SK-N-SH treated with all-trans-retinoic acid at 6 μM for 48 hours (cell line): ENCODE data around the gene SHANK1.

Experiments used
- BACH2 ChIP-seq: fragments of 250-450 bp; sonication (Bioruptor Pico); IDR thresholded peaks from 2 replicates; pipeline ENCODE4 v1.9.0; 2021; ENCODE audit warnings: mild to moderate bottlenecking, borderline replicate concordance
- CSDC2 ChIP-seq: fragments of 250-450 bp; sonication (Bioruptor Pico); IDR thresholded peaks from 2 replicates; pipeline ENCODE4 v1.5.0; 2020; ENCODE audit warnings: mild to moderate bottlenecking, moderate library complexity
- ESRRG ChIP-seq: fragments of 250-450 bp; sonication (Bioruptor Pico); IDR thresholded peaks from 2 replicates; pipeline ENCODE4 v1.6.1; 2021; ENCODE audit warnings: mild to moderate bottlenecking
- ISL1 ChIP-seq: fragments of 250-450 bp; sonication (Bioruptor Pico); IDR thresholded peaks from 2 replicates; pipeline ENCODE4 v2.1.2; 2022; ENCODE audit warnings: mild to moderate bottlenecking, moderate library complexity
- OSR1 ChIP-seq: fragments of 250-450 bp; sonication (Bioruptor Pico); IDR thresholded peaks from 2 replicates; pipeline ENCODE4 v1.8.0; 2022; ENCODE audit warnings: moderate library complexity, mild to moderate bottlenecking, inconsistent platforms
- PATZ1 ChIP-seq: fragments of 250-450 bp; sonication (Bioruptor Pico); IDR thresholded peaks from 2 replicates; pipeline ENCODE4 v1.8.0; 2020; ENCODE audit warnings: mild to moderate bottlenecking, moderate library complexity, borderline replicate concordance
- POU6F1 ChIP-seq: fragments of 250-450 bp; sonication (Bioruptor Pico); IDR thresholded peaks from 2 replicates; pipeline ENCODE4 v1.8.0; 2021; ENCODE audit warnings: low read depth, mild to moderate bottlenecking, moderate library complexity, borderline replicate concordance
- PPARA ChIP-seq: fragments of 250-450 bp; sonication (Bioruptor Pico); IDR thresholded peaks from 2 replicates; pipeline ENCODE4 v1.5.0; 2020; ENCODE audit warnings: mild to moderate bottlenecking, borderline replicate concordance
- RARB ChIP-seq: fragments of 250-450 bp; sonication (Bioruptor Pico); IDR thresholded peaks from 2 replicates; pipeline ENCODE4 v1.8.0; 2021; ENCODE audit warnings: mild to moderate bottlenecking, moderate library complexity
- TOX ChIP-seq: fragments of 250-450 bp; sonication (Bioruptor Pico); IDR thresholded peaks from 2 replicates; pipeline ENCODE4 v1.8.0; 2021; ENCODE audit warnings: mild to moderate bottlenecking, moderate library complexity, borderline replicate concordance
- ZC3H10 ChIP-seq: fragments of 250-450 bp; sonication (Bioruptor Pico); IDR thresholded peaks from 2 replicates; pipeline ENCODE4 v1.5.1; 2021; ENCODE audit warnings: mild to moderate bottlenecking, moderate library complexity
- ZFP3 ChIP-seq: fragments of 250-450 bp; sonication (Bioruptor Pico); IDR thresholded peaks from 2 replicates; pipeline ENCODE4 v1.5.0; 2020; ENCODE audit warnings: mild to moderate bottlenecking, moderate library complexity
- ZNF70 ChIP-seq: fragments of 450-650 bp; formaldehyde crosslinking; IDR thresholded peaks from 2 replicates; pipeline ENCODE4 v1.5.0; 2020; ENCODE audit warnings: mild to moderate bottlenecking, moderate library complexity

GRCh38 chr19:50626795-50627194 lies 92.8 kb downstream of the SHANK1 start:
- TF ChIP-seq BACH2 (CRISPR knock-in tag), result no peak
- TF ChIP-seq ISL1 (CRISPR knock-in tag), result no peak
- TF ChIP-seq RARB (CRISPR knock-in tag), result no peak
- no peak for TF ChIP-seq OSR1 (CRISPR knock-in tag)
- no peak for TF ChIP-seq PATZ1 (CRISPR knock-in tag)
- TF ChIP-seq CSDC2 (CRISPR knock-in tag), result no peak
- TF ChIP-seq POU6F1 (CRISPR knock-in tag), result no peak
- no peak for TF ChIP-seq ZC3H10 (CRISPR knock-in tag)
- no peak for TF ChIP-seq ESRRG (CRISPR knock-in tag)
- no peak for TF ChIP-seq PPARA (CRISPR knock-in tag)
- TF ChIP-seq ZNF70 (CRISPR knock-in tag), result no peak
- no peak for TF ChIP-seq ZFP3
- TF ChIP-seq TOX (CRISPR knock-in tag), result no peak
